NCI-H748 (cell line): ENCODE results near the gene RASA1.

Experiments
- DNase-seq: peaks from one replicate; lab custom pipeline; 2025; ENCODE audit not compliant: unreplicated experiment; lab: John Stamatoyannopoulos, UW

The RASA1 gene

GRCh38 chr5:87400305-87400899 lies 132.7 kb downstream of the RASA1 start:
- DNase-seq, result peak; percentile 41

- no peak for DNase-seq
Observed at GRCh38 chr5:87401626-87402025, 133.9 kb downstream of the RASA1 start.

GRCh38 chr5:87403409-87403808 lies 135.7 kb downstream of the RASA1 start:
- no peak for DNase-seq

GRCh38 chr5:87403899-87404298 lies 136.2 kb downstream of the RASA1 start:
- no peak for DNase-seq

- no peak for DNase-seq
Observed at GRCh38 chr5:87404359-87404758, 136.7 kb downstream of the RASA1 start.

GRCh38 chr5:87405472-87406155 lies 137.9 kb downstream of the RASA1 start:
- no peak for DNase-seq

GRCh38 chr5:87408204-87408603 lies 140.5 kb downstream of the RASA1 start:
- no peak for DNase-seq

- DNase-seq, result no peak
Observed at GRCh38 chr5:87410931-87411330, 143.2 kb downstream of the RASA1 start.

GRCh38 chr5:87411586-87411972 lies 143.9 kb downstream of the RASA1 start:
- no peak for DNase-seq

GRCh38 chr5:87411973-87412629 lies 144.4 kb downstream of the RASA1 start:
- DNase-seq, result peak; percentile 65

- DNase-seq, result peak; percentile 99
Observed at GRCh38 chr5:87412630-87413342, 145.1 kb downstream of the RASA1 start, which contains the start of gene CCNH. CCNH (minus strand) TSS chr5:87412930; CDS start chr5:87412794, 136 bp downstream.

GRCh38 chr5:87413343-87413645 lies 145.6 kb downstream of the RASA1 start:
- DNase-seq, result peak; percentile 39

GRCh38 chr5:87418506-87418905 lies 150.8 kb downstream of the RASA1 start:
- DNase-seq, result no peak

- DNase-seq, result no peak
Observed at GRCh38 chr5:87421307-87421706, 153.6 kb downstream of the RASA1 start.

- DNase-seq, result no peak
Observed at GRCh38 chr5:87423755-87424154, 156.1 kb downstream of the RASA1 start.

- no peak for DNase-seq
Observed at GRCh38 chr5:87430863-87431457, 163.3 kb downstream of the RASA1 start.

GRCh38 chr5:87432460-87432859 lies 164.8 kb downstream of the RASA1 start:
- DNase-seq, result no peak

GRCh38 chr5:87433945-87434344 lies 166.3 kb downstream of the RASA1 start:
- no peak for DNase-seq

- no peak for DNase-seq
Observed at GRCh38 chr5:87434461-87434860, 166.8 kb downstream of the RASA1 start.

GRCh38 chr5:87435144-87435694 lies 167.5 kb downstream of the RASA1 start:
- no peak for DNase-seq

- DNase-seq, result no peak
Observed at GRCh38 chr5:87437724-87438123, 170.0 kb downstream of the RASA1 start.
